HepG2 (cell line): Measurements from ENCODE around the gene PATZ1. TPM values are rescaled to one million over a fixed set of nuclear protein-coding genes. Genes with fewer than 3 reads are reported as not detected.
A peak's percentile ranks its signal among the peaks of the same experiment; 100 is the strongest.

Experiments used
- AGO2 ChIP-seq: fragments of 200-400 bp; formaldehyde crosslinking; optimal IDR thresholded peaks from 2 replicates; pipeline ENCODE3; 2017; ENCODE audit warnings: mild to moderate bottlenecking, low read depth, low read length, moderate library complexity
- BORCS8-MEF2B ChIP-seq: sonication (generic); formaldehyde crosslinking; IDR thresholded peaks from 2 replicates; pipeline ENCODE4 v1.8.0; 2022; ENCODE audit warnings: mild to moderate bottlenecking, missing genetic modification reagents
- EHMT2 ChIP-seq: fragments of 200-600 bp; sonication (generic); IDR thresholded peaks from 2 replicates; pipeline ENCODE4 v1.7.0; 2017; ENCODE audit warnings: antibody characterized with exemption, low read depth, low read length, borderline replicate concordance
- MXD4 ChIP-seq: IDR thresholded peaks from 2 replicates; pipeline ENCODE4 v1.6.1; 2016; ENCODE audit warnings: mild to moderate bottlenecking, missing biosample characterization, missing genetic modification reagents
- SIX4 ChIP-seq: sonication (generic); formaldehyde crosslinking; IDR thresholded peaks from 2 replicates; pipeline ENCODE4 v1.4.0; 2020; ENCODE audit warnings: missing genetic modification reagents
- YEATS4 ChIP-seq: sonication (generic); formaldehyde crosslinking; IDR thresholded peaks from 2 replicates; pipeline ENCODE4 v1.4.0; 2020; ENCODE audit warnings: missing genetic modification reagents, borderline replicate concordance
- ZNF354B ChIP-seq: sonication (generic); formaldehyde crosslinking; IDR thresholded peaks from 2 replicates; pipeline ENCODE4 v1.8.0; 2022; ENCODE audit warnings: mild to moderate bottlenecking, missing genetic modification reagents
- ZNF781 ChIP-seq: sonication (generic); formaldehyde crosslinking; IDR thresholded peaks from 2 replicates; pipeline ENCODE4 v1.5.1; 2020; ENCODE audit warnings: borderline replicate concordance, mild to moderate bottlenecking, missing genetic modification reagents; ENCODE audit errors: not compliant biosample characterization
- polyA plus RNA-seq, 8 experiments: library from polyadenylated mRNA; depleted of rRNA in 3 of 8; stranded (reverse) in 7 of 8; unstranded in 1 of 8; fragments of >200 nt; fragmentation: Illumina TruSeq in 4 of 8; extraction: Trizol in 4 of 8; gene quantifications; 2 replicates each; pipeline versions ENCODE4 v1.2.1 to v1.2.3, GENCODE V29; 2011 to 2016; ENCODE audit warnings: low read depth in 4 of 8, missing spikeins in 1 of 8, mixed read lengths in 1 of 8; ENCODE audit not compliant: insufficient read depth in 1 of 8
- total RNA-seq, 5 experiments: library from RNA; depleted of rRNA; stranded (reverse); fragments of >200 nt; fragmentation: Illumina TruSeq; extraction: Trizol; gene quantifications; 2 replicates each; pipeline ENCODE4 v1.2.3, GENCODE V29; 2016; ENCODE audit warnings: low read depth in 1 of 5
- TF ChIP-seq, protein P1 (sequence below): sonication (generic); formaldehyde crosslinking; IDR thresholded peaks from 2 replicates; pipeline ENCODE4 v1.5.0; 2020; ENCODE audit warnings: mild to moderate bottlenecking, missing genetic modification reagents, borderline replicate concordance
- TF ChIP-seq, protein P2 (sequence below): sonication (generic); formaldehyde crosslinking; IDR thresholded peaks from 2 replicates; pipeline ENCODE4 v1.8.0; 2022; ENCODE audit warnings: low read depth, missing genetic modification reagents
- TF ChIP-seq, protein P3 (sequence below), 2 experiments: sonication (generic) in 1 of 2; formaldehyde crosslinking in 1 of 2; IDR thresholded peaks; 2 replicates each; pipeline versions ENCODE4 v1.6.1 to v1.9.0; 2014 to 2022; ENCODE audit warnings: antibody characterized with exemption in 1 of 2, borderline replicate concordance in 1 of 2, inconsistent platforms in 1 of 2, low read depth in 1 of 2, missing genetic modification reagents in 1 of 2

Gene PATZ1
- total and polyA plus RNA-seq, 2 of the 13 experiments (the other 11 are each of a cell fraction or from before 2014, with no cell fraction given), result 24.9 to 30.5 TPM

- TF ChIP-seq, protein P1, sequence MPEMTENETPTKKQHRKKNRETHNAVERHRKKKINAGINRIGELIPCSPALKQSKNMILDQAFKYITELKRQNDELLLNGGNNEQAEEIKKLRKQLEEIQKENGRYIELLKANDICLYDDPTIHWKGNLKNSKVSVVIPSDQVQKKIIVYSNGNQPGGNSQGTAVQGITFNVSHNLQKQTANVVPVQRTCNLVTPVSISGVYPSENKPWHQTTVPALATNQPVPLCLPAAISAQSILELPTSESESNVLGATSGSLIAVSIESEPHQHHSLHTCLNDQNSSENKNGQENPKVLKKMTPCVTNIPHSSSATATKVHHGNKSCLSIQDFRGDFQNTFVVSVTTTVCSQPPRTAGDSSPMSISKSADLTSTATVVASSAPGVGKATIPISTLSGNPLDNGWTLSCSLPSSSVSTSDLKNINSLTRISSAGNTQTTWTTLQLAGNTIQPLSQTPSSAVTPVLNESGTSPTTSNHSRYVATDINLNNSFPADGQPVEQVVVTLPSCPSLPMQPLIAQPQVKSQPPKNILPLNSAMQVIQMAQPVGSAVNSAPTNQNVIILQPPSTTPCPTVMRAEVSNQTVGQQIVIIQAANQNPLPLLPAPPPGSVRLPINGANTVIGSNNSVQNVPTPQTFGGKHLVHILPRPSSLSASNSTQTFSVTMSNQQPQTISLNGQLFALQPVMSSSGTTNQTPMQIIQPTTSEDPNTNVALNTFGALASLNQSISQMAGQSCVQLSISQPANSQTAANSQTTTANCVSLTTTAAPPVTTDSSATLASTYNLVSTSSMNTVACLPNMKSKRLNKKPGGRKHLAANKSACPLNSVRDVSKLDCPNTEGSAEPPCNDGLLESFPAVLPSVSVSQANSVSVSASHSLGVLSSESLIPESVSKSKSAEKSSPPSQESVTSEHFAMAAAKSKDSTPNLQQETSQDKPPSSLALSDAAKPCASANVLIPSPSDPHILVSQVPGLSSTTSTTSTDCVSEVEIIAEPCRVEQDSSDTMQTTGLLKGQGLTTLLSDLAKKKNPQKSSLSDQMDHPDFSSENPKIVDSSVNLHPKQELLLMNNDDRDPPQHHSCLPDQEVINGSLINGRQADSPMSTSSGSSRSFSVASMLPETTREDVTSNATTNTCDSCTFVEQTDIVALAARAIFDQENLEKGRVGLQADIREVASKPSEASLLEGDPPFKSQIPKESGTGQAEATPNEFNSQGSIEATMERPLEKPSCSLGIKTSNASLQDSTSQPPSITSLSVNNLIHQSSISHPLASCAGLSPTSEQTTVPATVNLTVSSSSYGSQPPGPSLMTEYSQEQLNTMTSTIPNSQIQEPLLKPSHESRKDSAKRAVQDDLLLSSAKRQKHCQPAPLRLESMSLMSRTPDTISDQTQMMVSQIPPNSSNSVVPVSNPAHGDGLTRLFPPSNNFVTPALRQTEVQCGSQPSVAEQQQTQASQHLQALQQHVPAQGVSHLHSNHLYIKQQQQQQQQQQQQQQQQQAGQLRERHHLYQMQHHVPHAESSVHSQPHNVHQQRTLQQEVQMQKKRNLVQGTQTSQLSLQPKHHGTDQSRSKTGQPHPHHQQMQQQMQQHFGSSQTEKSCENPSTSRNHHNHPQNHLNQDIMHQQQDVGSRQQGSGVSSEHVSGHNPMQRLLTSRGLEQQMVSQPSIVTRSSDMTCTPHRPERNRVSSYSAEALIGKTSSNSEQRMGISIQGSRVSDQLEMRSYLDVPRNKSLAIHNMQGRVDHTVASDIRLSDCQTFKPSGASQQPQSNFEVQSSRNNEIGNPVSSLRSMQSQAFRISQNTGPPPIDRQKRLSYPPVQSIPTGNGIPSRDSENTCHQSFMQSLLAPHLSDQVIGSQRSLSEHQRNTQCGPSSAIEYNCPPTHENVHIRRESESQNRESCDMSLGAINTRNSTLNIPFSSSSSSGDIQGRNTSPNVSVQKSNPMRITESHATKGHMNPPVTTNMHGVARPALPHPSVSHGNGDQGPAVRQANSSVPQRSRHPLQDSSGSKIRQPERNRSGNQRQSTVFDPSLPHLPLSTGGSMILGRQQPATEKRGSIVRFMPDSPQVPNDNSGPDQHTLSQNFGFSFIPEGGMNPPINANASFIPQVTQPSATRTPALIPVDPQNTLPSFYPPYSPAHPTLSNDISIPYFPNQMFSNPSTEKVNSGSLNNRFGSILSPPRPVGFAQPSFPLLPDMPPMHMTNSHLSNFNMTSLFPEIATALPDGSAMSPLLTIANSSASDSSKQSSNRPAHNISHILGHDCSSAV, result no peak
- TF ChIP-seq, protein P2, sequence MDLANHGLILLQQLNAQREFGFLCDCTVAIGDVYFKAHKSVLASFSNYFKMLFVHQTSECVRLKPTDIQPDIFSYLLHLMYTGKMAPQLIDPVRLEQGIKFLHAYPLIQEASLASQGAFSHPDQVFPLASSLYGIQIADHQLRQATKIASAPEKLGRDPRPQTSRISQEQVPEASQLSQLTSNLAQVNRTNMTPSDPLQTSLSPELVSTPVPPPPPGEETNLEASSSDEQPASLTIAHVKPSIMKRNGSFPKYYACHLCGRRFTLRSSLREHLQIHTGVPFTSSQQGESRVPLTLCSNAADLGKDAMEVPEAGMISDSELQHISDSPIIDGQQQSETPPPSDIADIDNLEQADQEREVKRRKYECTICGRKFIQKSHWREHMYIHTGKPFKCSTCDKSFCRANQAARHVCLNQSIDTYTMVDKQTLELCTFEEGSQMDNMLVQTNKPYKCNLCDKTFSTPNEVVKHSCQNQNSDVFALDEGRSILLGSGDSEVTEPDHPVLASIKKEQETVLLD (CRISPR knock-in tag), result no peak
- TF ChIP-seq YEATS4 (CRISPR knock-in tag) (no peak), ZNF354B (CRISPR knock-in tag) (0 out of 2 replicates have a peak, but pooled peaks have one; percentile 65), AGO2 (no peak), BORCS8-MEF2B (0 out of 2 replicates have a peak, but pooled peaks have one; percentile 55), ZNF781 (peak; percentile 41), MXD4 (CRISPR knock-in tag) (0 out of 2 replicates have a peak, but pooled peaks have one; percentile 20), EHMT2 (no peak), SIX4 (CRISPR knock-in tag) (no peak)
- TF ChIP-seq, protein P3, sequence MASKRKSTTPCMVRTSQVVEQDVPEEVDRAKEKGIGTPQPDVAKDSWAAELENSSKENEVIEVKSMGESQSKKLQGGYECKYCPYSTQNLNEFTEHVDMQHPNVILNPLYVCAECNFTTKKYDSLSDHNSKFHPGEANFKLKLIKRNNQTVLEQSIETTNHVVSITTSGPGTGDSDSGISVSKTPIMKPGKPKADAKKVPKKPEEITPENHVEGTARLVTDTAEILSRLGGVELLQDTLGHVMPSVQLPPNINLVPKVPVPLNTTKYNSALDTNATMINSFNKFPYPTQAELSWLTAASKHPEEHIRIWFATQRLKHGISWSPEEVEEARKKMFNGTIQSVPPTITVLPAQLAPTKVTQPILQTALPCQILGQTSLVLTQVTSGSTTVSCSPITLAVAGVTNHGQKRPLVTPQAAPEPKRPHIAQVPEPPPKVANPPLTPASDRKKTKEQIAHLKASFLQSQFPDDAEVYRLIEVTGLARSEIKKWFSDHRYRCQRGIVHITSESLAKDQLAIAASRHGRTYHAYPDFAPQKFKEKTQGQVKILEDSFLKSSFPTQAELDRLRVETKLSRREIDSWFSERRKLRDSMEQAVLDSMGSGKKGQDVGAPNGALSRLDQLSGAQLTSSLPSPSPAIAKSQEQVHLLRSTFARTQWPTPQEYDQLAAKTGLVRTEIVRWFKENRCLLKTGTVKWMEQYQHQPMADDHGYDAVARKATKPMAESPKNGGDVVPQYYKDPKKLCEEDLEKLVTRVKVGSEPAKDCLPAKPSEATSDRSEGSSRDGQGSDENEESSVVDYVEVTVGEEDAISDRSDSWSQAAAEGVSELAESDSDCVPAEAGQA (IDR thresholded peaks at IDR 0.05; ENCODE audit: low read depth), result no peak
- TF ChIP-seq, protein P3 (CRISPR knock-in tag; IDR thresholded peaks at IDR 0.05; ENCODE audit: borderline replicate concordance), result no peak
These were observed 53.7 kb downstream of the PATZ1 start, which contains the start of gene PIK3IP1 (continued) for GRCh38 chr22:31292236-31292989.
